ENCODE data around the gene SEMA6B. TPM values are rescaled to one million over a fixed set of nuclear protein-coding genes. Genes with fewer than 3 reads are reported as not detected.

The SEMA6B gene
- polyA plus RNA-seq, 1 experiment: 0.22 TPM

DNA sequence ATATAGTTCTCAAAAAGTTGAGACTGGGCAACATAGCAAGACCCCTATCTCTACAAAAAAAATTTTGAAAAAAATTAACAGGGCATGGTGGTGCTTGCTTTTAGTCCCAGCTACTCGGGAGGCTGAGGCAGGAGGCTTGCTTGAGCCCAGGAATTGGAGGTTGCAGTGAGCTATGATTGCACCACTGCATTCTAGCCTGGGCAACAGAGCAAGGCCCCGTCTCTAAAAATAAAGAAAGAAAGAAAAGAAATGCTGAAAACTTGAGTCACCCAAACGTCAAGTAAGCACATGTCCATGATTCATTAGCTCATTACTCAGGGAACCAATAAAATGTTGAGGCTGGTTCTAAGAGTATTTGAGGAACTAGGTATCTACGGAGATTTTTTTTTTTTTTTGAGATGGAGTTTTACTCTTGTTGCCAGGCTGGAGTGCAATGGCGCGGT is 33.9 kb upstream of the SEMA6B start:
- H3K4me3 ChIP-seq (ENCODE audit: low read depth, low read length): no peak overlapping the region
- H3K27me3 ChIP-seq (ENCODE audit: control insufficient read depth, insufficient read depth, low read length): peaks cover 15% of the 10 kb centered on the region
- peak; percentile 25 for DNase-seq (ENCODE audit: low read depth)
- CTCF ChIA-PET: interaction anchor here (0.5 to 2.7 kb wide), 8 partner anchors 9 to 453 kb away, joined by 3 to 14 read pairs (median 4); no protein-coding TSS in a partner anchor
- POLR2A ChIA-PET: no interaction called here
- TF ChIP-seq, protein P1, sequence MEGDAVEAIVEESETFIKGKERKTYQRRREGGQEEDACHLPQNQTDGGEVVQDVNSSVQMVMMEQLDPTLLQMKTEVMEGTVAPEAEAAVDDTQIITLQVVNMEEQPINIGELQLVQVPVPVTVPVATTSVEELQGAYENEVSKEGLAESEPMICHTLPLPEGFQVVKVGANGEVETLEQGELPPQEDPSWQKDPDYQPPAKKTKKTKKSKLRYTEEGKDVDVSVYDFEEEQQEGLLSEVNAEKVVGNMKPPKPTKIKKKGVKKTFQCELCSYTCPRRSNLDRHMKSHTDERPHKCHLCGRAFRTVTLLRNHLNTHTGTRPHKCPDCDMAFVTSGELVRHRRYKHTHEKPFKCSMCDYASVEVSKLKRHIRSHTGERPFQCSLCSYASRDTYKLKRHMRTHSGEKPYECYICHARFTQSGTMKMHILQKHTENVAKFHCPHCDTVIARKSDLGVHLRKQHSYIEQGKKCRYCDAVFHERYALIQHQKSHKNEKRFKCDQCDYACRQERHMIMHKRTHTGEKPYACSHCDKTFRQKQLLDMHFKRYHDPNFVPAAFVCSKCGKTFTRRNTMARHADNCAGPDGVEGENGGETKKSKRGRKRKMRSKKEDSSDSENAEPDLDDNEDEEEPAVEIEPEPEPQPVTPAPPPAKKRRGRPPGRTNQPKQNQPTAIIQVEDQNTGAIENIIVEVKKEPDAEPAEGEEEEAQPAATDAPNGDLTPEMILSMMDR (IDR thresholded peaks at IDR 0.05; ENCODE audit: insufficient read depth, low read depth, low read length): no peak
- H3K36me3 ChIP-seq (ENCODE audit: control insufficient read depth, insufficient read depth, low read length): no peaks in the 10 kb centered on the region

DNA sequence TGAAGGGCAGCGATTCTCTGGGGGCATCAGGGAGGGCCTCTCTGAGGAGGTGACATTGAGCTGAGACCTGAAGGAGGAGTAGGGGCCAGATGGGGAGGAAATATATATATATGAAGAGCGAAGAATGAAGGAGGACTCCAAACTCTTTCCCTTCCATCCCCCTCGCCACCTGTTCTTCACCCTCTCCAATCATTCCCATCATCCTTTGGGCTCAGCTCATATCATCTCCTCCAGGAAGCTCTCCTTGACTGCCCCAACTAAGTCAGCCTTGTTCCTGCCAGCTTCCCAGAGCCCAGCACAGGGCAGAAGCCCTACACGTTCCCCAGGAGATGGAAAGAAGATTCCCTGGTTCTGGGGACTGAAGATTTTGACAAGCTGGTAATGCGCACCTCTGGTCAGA is 33.0 kb upstream of the SEMA6B start:
- ChIA-PET POLR2A (no interaction called here), CTCF (interaction anchor here (0.9 to 2.7 kb wide), 4 partner anchors 14 to 44 kb away, joined by 3 to 14 read pairs (median 6); no protein-coding TSS in a partner anchor)
- H3K36me3 ChIP-seq (ENCODE audit: control insufficient read depth, insufficient read depth, low read length): no peaks in the 10 kb centered on the region
- H3K4me3 ChIP-seq (ENCODE audit: low read depth, low read length): no peak overlapping the region
- peaks cover 12% of the 10 kb centered on the region for H3K27me3 ChIP-seq (ENCODE audit: control insufficient read depth, insufficient read depth, low read length)
- TF ChIP-seq, protein P1 (IDR thresholded peaks at IDR 0.05; ENCODE audit: insufficient read depth, low read depth, low read length): no peak
- DNase-seq (ENCODE audit: low read depth): no peak

DNA sequence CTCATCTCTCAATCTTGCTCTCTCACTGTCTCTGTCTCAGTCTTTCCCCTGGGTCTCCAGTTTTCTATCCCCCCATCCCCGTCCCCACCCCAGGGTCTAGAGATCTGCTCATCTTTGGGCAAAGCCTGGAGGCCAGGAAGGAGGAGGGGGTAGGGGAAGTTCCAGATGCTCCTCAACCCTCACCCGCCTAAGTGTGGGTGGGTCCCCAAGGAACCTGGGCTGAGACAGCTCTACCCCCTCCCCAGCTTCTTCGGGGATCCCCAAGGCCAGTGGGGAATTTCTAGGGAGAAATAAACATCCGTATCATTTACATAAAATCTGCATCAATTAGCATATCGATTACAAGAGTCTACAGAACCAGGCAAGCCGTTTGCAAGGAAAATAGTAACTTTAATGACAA is 31.8 kb upstream of the SEMA6B start:
- Histone ChIP-seq H3K36me3 (ENCODE audit: control insufficient read depth, insufficient read depth, low read length) (no peaks in the 10 kb centered on the region), H3K4me3 (ENCODE audit: low read depth, low read length) (no peak overlapping the region), H3K27me3 (ENCODE audit: control insufficient read depth, insufficient read depth, low read length) (peaks cover 8% of the 10 kb centered on the region)
- TF ChIP-seq, protein P1 (IDR thresholded peaks at IDR 0.05; ENCODE audit: insufficient read depth, low read depth, low read length): no peak
- POLR2A ChIA-PET: no interaction called here
- DNase-seq (ENCODE audit: low read depth): no peak
- CTCF ChIA-PET: interaction anchor here (2.7 kb wide), 1 partner anchor 15 kb away, joined by 14 read pairs; no protein-coding TSS in a partner anchor

DNA sequence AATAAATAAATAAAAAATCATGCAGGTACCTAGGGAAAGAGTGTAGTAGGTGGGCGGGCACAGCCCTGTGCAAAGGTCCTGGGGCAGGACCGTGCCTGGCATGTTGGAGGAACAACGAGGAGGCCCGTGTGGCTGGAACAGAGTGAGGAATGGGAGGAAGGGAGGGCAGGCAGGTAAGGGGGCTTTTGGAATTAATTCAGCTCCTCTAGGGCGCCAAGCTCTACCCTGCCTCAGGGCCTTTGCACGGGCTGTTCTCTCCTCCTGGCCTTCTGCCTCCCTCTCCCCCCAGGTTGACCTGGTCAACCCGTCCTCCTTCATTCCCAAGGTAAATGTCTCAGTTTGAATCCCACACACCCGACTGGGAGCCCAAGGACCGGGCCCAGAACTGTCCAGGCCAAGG is 31.1 kb upstream of the SEMA6B start:
- H3K4me3 ChIP-seq (ENCODE audit: low read depth, low read length): no peak overlapping the region
- peaks cover 10% of the 10 kb centered on the region for H3K27me3 ChIP-seq (ENCODE audit: control insufficient read depth, insufficient read depth, low read length)
- CTCF ChIA-PET: interaction anchor here (1.5 to 1.8 kb wide), 4 partner anchors 10 to 46 kb away, joined by 4 to 6 read pairs (median 5); no protein-coding TSS in a partner anchor
- POLR2A ChIA-PET: no interaction called here
- no peak for DNase-seq (ENCODE audit: low read depth)
- TF ChIP-seq, protein P1 (IDR thresholded peaks at IDR 0.05; ENCODE audit: insufficient read depth, low read depth, low read length): no peak
- no peaks in the 10 kb centered on the region for H3K36me3 ChIP-seq (ENCODE audit: control insufficient read depth, insufficient read depth, low read length)

DNA sequence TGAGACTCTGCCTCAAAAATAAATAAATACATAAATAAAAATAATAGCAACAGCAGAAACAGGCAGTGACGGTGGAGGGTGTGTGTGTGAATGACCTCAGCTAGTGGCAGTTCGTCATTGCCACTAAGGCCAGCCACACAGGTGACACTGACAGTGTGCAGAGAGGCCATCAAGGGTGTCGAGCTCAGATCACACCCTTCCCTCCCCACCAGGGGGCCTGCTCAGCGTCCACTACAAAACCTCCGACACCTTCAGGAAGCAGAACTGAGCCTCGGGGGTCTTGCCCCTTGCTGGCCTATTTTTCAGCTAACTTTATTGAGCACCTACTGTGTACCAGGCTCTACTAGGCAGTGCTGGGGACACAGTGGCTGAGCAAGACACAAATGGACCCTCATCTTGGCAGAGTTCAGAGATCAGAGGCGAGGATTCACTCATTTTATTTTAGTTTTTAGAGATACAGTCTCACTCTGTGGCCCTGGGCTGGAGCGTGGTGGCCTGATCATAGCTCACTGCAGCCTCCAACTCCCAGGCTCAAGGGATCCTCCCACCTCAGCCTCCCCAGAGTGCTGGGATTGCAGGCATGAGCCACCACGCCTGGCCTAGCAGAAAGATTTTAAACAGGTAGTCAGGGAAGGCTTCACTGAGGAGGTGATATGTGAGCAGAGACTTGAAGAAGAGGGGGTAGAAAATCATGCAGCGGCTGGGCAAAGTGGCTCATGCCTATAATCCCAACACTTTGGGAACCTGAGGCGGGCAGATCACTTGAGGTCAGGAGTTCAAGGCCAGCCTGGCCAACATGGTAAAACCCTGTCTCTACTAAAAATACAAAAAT is 30.3 kb upstream of the SEMA6B start:
- CTCF ChIA-PET: interaction anchor here (0.9 to 1.8 kb wide), 6 partner anchors 9 to 47 kb away, joined by 3 to 7 read pairs (median 5); no protein-coding TSS in a partner anchor

More for the DNA sequence above, 30.3 kb upstream of the SEMA6B start:
- POLR2A ChIA-PET: no interaction called here
- Histone ChIP-seq H3K36me3 (ENCODE audit: control insufficient read depth, insufficient read depth, low read length) (no peaks in the 10 kb centered on the region), H3K27me3 (ENCODE audit: control insufficient read depth, insufficient read depth, low read length) (peaks cover 17% of the 10 kb centered on the region), H3K4me3 (ENCODE audit: low read depth, low read length) (no peak overlapping the region)
- DNase-seq (ENCODE audit: low read depth): no peak
- TF ChIP-seq, protein P1 (IDR thresholded peaks at IDR 0.05; ENCODE audit: insufficient read depth, low read depth, low read length): peak; percentile 47
